Stimulated activated CD8-positive, alpha-beta memory T cell treated with anti-CD3 and anti-CD28 coated beads, Interleukin-2, amount 100 ng/mL, for 48 hours (primary cell): ENCODE results near the gene FHOD1.

ENCODE experiments used
- DNase-seq, 2 donors: peaks; one replicate each; pipeline ENCODE4 v3.0.0-alpha.2; 2020; ENCODE audit warnings: low read depth in 2 of 2

Gene FHOD1

DNA sequence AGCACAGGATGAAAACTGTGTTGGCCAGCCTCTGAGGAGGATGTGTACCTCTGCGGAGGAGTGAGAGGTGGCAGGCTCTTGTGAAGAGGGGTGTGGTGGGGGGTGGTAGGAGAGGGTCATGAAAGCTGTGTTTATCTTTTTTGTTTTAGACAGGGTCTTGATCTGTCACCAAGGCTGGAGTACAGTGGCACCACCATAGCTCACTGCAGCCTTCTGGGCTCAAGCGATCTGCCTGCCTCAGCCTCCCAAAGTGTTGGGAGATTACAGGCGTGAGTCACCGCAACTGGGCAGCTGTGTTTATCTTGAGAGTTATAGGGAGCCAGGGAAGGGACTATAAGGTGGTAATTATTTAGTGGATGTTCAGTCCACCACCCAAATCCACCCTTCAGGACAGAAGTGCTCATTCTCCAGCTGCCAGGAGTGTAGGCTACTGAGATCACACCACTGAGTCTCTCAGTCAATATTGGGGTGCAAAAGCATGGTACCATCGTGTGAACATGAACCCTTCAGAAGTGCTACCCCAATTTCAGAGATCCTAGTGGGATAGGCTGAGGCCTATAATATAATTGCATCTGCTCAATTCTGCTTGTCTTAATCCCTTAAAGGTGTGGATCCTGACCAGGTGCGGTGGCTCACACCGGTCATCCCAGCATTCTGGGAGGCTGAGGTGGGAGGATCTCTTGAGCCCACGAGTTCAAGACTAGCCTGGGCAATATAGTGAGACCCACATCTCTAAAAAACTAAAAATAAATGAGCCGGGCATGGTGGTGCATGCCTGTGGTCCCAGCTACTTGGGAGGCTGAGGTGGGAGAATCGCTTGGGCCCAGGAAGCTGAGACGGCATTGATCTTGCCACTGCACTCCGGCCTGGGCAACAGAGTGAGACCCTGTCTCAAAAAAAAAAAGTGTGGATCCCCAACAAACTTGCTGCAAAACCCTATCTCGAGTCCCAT is 56.6 kb downstream of the FHOD1 start:
- DNase-seq, result no peak

DNA sequence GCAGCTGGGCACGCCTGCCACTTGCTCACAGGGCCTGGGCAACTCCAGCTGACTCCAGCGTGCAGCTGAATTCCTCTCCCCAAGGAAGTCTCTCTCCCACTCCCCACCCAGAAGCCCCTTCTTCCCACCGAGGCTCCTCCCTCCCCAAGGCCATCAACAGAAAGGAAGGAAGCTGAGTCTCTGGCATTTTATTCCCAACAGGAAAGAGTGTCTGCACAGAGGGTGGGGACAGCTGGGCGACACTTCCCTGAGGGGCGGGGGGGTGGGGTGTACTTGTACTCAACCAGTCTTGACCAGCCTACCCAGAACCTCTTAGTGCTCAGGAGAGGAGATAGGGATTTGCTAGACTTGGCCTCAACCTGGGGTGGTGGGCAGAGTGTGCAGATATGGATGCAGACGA is 57.2 kb downstream of the FHOD1 start, which contains the start of gene EXOC3L1:
EXOC3L1 (minus strand) TSS at position 96 of the 400 bp plus-strand sequence. CDS start 460 bp downstream, outside the sequence.
- no peak for DNase-seq

DNA sequence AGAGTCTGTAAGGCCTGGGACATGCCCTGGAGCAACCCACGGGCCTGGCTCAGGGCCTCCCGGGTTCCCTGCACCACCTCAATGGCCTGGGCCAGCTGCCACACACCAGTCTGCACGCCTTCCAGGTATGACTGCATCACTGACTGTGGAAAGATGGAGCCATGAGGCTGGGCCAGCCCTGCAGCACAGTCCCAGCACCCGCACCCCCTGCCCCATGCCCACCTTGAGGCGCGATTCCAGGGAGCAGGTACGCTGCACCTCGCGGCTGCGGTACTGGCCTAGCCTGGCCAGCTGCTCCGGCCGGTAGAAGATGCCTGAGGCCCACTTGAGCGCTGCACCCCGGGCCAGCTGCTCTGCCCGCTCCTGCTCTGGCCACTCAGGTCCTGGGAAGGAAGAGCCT is 58.5 kb downstream of the FHOD1 start:
- no peak for DNase-seq

DNA sequence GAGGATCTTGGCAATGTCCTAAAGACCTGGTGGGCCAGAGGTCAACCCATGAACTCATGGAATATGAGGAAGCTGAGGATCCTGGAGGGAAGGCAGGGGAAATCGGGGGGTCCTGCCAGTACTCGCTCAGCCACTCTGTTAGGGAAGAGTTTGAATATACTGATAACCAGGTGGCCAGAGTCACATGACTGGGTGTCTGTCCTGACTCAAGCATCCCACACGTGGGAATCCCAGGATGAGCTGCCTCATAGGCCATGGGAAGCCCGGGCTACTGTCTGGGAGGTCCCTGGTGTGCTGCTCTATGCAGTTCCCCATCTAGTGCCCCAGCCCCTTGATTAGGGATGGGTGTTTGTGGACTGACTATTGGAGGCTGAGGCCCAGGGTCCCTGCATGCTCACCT is 59.0 kb downstream of the FHOD1 start:
- no peak for DNase-seq

DNA sequence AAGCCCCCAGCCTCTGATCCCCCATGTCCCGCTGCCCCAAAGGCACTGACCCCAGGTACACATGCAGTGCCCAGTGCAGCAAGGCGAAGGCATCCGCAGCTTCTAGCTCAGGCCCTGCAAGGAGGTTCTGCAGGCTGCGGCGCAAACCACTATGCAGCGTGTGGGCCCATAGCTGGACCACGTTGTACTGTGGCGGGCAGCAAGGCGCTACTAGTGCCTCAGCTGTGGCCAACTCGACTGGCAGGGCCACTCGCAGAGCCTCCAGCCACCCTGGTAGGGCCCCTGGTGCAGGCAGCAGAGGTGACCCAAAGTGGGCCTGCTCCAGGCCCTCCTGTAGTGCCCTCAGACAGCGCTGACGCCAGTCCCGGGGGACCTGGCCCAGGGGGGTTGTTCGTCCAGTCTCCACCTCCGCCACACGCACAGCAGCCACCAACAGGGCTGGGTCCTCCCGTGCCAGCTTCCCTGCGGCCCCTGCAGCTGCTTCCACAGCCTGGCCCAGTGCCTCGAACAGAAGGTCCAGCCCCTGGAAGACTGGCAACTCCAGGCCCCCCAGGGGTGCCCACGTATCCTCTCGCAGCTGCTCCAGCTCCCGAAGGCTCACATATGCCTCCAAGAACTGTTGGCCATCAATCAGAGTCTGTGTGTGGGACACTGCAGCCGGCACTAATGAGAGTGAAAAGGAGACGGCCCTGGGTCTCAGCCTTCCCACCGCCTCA is 59.9 kb downstream of the FHOD1 start:
- DNase-seq, result no peak

DNA sequence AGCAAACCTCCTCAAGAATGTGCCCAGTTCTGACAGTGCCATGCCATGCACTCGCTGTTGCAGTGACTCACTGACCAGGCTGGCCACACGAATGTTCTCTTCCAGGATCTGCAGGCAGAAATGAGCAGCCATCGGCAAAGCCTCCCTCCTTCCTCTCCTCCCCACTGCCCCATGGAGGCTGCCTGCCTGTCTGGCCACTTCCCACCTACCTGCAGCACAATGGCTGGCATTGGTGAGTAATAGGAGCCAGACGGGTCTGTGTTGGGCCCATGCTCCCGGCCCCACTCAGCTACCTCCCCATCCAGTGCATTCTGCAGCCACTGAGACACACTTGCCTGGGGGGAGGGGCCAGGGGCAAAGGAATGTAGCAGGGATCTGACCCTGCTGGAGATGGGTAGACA is 60.7 kb downstream of the FHOD1 start:
- no peak for DNase-seq

DNA sequence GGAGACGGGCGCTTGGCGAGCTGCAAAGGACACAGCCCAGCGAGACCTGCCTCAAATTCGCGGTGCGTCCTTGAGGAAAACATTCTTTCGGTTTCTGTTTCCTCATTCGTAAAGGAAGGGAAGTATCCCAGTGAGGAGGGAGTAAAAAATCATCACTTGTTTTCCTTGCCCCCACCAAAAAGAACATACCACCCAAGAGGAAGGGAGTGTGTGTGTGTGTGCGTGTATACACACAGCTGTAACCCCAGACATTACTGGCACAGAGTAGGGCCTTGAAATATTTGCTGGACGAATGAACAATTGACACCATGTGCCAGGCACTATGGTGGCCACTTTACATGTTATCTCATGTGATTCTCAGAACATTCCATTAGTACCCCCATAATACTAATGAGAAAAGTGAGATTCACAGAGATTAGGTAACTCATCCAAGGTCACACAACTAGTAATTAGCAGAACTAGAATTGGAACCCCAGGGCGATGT is 61.6 kb downstream of the FHOD1 start:
- no peak for DNase-seq

DNA sequence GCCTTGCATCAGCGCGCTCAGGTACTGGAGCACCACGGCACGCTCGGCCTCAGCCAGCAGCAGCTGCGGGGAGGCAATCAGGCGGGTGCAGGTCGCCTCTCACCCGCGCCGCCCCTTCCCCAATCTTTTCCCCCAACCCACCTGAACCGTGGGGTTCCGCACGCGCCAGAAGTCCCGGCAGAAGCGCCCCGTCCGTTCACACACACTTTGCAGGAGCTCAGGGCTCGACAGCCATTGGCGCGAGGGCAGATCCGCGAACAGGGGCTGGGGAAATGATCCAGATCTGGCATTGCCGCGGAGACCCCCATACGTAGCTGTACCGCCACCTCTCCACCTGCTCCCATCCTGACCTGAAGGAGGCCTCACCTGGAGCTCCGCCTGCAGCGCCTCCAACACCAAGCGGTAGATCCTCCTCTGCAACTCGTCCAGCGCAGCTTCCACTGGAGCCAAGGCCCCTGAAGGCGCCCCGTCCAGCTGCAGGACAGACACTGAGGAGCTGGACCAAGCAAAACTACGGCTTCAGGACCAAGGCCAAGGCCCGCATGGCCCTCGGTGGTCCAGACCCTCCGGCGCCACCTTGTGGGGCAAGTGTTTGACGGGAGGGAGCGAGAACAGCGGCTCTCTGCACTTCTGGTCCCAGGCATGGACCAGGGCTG is 62.2 kb downstream of the FHOD1 start:
- DNase-seq, result peak; percentile 80 to 83

DNA sequence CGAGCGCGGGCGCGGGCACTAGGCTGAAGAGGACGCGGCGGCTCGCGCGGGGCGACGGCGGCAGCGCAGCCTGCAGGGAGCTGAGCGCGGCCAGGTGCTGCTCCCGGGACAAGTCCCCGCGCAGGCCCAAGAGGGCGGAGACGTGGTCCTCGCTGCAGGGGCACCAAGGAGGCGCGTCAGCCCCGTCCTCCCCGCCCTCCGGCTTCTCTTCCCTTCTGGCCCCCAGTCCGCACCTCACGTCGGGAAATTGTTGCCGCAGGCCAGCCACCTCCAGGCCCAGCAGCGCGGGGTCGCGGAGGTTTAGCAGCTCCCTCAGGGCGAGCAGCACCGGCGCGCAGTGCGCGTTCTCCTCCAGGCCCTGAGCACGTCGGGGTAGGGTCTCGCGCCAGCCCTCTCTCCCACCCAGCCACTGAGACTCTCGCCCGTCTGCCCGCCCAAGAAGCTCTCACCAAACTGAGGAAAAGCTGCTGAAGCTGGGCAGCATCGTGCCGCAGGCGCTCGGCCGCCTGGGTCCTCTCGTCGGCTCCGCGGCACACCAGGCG is 62.8 kb downstream of the FHOD1 start:
- no peak for DNase-seq

DNA sequence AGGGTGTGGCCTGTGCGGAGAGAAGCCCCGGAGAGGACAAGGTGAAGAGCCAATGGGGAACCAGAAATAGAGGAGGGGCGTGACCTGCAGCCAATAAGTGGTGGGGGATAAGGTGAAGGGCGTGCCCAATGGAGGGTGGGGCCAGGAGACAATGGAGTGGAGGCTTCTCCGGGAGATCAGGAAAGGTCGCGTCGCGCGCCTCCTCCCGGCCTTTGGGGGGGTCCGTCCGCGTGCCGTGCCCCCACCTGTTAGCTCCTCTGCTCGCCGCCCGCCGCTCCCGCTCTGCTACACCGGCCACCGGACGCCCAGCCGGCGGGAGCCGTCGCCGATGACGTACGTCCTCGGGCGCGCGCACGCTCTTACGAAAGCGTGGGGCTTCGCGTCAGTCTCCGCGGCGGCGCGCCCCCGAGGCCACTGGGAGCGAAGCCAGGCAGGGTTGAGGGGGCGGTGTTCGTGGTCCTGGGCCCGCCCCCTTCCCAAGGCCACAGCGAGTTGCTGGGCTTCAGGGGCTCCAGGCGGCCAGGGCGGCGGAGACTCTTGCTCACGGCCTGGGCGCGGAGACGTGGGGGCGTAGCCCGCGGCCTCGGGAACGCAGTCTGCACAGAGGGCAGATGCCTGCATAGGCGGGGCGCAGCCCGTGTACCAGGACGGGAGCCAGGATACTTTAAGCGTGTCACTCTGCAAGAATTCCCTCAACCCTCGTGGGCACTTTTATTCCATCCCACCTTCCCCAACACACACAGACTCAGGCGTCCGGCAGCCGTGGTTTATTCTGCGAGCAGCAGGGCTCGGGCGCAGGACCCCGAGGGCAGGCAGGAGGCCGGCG is 63.4 kb downstream of the FHOD1 start, which contains the start of gene MATCAP1:
MATCAP1 (minus strand) TSS at position 337 of the 826 bp plus-strand sequence. CDS start 3,353 bp downstream, outside the sequence.
- peak; percentile 88 to 90 for DNase-seq

DNA sequence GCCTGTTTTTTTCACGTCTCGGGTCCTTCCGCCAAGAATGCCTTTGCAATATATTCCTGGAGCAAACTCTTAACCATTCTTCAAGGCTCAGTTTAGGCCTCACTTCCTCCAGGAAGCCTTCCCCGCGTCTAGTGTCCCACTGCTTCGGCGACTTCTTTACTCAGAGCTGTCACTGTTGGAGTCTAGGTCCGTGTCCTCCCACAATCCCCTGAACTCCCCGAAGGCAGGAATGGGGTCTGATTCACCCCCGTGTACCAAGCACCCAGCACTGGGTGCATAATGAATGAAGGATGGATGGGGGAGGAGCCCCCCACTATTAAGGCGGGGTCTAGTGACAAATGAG is 64.0 kb downstream of the FHOD1 start:
- no peak for DNase-seq

DNA sequence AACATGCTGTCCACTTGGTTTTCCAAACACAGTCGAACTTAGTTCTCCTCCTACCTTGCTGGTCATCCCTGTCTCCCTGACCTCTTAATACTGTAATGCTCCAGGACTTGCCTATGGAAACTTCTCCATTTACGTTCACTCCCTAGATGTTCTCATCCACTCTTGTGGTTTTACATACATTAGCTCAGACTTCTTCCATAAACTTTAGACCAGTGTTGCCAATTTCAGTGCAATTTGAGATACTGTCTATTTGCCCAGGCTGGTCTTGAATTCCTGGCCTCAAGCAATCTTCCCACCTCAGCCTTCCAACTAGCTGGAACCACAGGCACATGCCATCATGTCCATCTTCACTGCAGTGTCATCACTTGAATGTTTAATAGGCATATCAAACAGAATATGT is 65.0 kb downstream of the FHOD1 start:
- DNase-seq, result no peak

DNA sequence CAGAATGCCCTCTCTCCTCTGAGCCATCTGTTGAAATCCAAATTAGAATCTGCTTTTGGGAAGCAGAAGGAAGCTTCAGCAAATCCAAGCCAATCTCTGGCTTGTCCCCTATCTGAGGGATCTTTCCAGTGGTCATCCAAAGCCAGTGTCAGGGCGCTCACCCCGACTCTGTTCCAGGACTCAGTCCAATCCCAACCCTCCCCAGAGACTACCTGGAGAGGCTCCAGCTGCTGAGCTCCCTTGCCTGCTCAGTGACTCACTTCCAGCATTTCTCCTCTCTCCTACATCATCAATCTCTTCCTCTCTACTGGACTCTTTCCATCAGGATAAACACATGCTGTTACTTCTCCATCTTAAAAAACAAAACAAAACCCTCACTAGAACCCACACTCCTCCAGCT is 65.9 kb downstream of the FHOD1 start:
- DNase-seq, result no peak

DNA sequence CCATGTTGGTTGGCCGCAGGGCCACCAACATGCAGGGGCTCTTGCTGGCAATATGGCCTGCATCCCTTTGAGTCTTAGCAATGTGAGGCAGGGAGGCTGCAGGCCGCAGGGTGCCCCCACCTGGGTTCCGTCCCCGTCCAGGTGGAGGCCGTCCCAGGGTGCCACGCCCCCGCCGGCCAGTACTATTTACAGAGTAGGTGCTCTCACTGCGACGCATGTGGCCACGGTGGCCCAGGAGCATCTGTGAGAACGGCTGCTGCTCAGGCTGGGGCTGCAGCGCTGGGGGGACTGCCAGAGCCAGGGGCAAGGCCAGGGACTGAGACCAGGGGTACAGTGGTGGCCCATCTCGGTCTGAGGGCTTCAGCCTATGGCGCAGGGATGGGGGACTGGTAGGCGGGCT is 67.1 kb downstream of the FHOD1 start:
- DNase-seq, result no peak

DNA sequence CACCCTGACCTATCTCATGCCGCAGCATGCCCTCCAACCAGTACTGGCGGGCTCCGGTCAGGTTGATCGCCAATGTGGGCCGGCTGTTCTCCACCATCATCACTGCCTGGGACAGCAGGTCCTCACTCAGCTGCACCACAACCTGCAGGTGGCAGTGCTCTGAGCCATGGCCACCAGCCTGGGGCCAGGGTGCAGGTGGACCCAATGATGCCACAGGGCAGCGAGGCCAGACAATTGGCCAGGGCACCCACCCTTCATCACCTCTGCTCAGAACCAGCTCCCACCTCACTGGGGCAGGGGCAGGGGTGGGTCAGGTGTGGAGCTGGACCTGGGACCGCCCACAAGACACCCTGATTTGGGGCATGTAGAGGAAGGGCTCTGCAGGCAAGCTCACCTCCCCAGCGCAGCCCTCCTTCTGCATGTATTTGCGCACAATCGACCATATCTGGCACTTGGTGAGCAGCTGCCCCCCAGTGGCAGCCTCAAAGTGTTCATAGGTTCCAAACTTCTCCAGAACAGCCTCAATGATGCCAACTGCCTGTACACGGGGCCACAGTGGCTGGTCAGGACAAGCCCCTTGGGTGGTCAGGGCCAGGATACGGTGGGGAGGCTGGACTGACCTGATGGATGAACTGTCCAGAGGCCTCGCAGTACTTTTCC is 67.7 kb downstream of the FHOD1 start:
- DNase-seq, result no peak
